ENCODE data around the gene ASZ1.

Gene ASZ1

DNA sequence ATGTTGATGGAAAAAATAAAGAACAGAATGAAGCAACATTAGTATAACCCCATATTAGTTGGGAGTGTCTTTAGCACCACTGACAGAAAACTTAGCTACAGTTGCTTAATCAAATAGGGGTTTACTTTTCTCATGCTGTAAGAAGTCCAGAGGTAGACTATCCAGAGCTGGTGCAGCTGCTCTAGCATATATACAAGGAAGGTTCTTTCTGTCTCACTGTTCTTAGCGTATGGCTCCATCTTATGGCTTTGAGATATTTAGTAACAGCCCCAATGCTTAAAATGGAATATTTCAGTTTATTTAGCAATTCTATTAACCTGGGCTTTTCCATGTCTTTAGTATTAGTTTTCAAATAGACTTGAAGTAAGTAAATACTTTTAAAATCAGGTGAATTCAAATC is 89.3 kb downstream of the ASZ1 start (continued):
- TF ChIP-seq, protein P1, sequence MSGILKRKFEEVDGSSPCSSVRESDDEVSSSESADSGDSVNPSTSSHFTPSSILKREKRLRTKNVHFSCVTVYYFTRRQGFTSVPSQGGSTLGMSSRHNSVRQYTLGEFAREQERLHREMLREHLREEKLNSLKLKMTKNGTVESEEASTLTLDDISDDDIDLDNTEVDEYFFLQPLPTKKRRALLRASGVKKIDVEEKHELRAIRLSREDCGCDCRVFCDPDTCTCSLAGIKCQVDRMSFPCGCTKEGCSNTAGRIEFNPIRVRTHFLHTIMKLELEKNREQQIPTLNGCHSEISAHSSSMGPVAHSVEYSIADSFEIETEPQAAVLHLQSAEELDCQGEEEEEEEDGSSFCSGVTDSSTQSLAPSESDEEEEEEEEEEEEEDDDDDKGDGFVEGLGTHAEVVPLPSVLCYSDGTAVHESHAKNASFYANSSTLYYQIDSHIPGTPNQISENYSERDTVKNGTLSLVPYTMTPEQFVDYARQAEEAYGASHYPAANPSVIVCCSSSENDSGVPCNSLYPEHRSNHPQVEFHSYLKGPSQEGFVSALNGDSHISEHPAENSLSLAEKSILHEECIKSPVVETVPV (CRISPR knock-in tag; IDR thresholded peaks at IDR 0.05), result no peak
- TF ChIP-seq ARNTL (CRISPR knock-in tag; IDR thresholded peaks at IDR 0.05; ENCODE audit: borderline replicate concordance, low read depth) (no peak), SNAI2 (CRISPR knock-in tag; IDR thresholded peaks at IDR 0.05) (no peak), ESRRG (CRISPR knock-in tag; IDR thresholded peaks at IDR 0.05) (no peak), ZNF70 (CRISPR knock-in tag; IDR thresholded peaks at IDR 0.05) (no peak)
- TF ChIP-seq, protein P2, sequence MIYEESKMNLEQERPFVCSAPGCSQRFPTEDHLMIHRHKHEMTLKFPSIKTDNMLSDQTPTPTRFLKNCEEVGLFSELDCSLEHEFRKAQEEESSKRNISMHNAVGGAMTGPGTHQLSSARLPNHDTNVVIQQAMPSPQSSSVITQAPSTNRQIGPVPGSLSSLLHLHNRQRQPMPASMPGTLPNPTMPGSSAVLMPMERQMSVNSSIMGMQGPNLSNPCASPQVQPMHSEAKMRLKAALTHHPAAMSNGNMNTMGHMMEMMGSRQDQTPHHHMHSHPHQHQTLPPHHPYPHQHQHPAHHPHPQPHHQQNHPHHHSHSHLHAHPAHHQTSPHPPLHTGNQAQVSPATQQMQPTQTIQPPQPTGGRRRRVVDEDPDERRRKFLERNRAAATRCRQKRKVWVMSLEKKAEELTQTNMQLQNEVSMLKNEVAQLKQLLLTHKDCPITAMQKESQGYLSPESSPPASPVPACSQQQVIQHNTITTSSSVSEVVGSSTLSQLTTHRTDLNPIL (CRISPR knock-in tag; IDR thresholded peaks at IDR 0.05; ENCODE audit: low read depth), result no peak

DNA sequence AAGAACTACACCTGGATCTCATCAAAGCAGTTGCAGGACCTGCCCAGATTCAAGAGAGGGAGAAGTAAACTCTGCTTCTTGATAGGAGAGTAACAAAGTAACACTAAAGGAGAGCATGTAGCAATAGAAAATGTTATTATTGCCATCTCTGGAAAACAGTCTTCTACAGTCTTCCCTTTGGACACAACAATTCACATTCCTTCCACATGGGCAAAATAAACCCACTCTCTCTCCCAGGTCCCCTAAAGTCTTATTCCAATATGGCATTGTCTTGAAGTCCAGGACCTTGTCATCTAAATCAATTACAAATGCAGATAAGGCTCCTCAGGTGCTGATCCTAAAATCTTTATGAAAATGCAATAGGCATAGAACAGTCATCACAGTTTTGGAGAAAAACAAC is 94.1 kb downstream of the ASZ1 start:
- no peak for TF ChIP-seq ZC3H10 (CRISPR knock-in tag; IDR thresholded peaks at IDR 0.05)
- TF ChIP-seq, protein P2 (CRISPR knock-in tag; IDR thresholded peaks at IDR 0.05; ENCODE audit: low read depth), result no peak
- no peak for ATAC-seq

DNA sequence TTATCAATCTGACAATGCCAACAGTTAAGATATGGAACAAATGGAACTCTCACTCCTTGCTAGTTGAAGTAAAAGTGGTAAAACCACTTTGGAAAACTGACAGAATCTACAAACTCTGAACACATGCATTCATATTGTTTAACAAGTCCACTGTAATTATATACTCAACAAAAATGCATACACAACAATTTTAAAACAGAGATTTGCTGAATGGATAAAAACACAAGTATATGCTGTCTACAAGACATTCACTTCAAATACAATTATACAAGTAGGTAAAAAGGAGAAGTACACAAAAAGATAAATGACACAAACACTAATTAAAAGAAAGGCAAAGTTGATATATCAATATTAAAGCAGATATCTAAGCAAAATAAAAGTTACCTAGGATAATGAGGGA is 95.3 kb downstream of the ASZ1 start:
- no peak for ATAC-seq
- TF ChIP-seq TCF4 (CRISPR knock-in tag; IDR thresholded peaks at IDR 0.05; ENCODE audit: borderline replicate concordance) (no peak), TOX (CRISPR knock-in tag; IDR thresholded peaks at IDR 0.05; ENCODE audit: borderline replicate concordance) (no peak), ZNF8 (CRISPR knock-in tag; IDR thresholded peaks at IDR 0.05) (no peak), RARB (CRISPR knock-in tag; IDR thresholded peaks at IDR 0.05) (no peak), ARNTL (CRISPR knock-in tag; IDR thresholded peaks at IDR 0.05; ENCODE audit: borderline replicate concordance, low read depth) (no peak), SNAI2 (CRISPR knock-in tag; IDR thresholded peaks at IDR 0.05) (no peak), PPARA (CRISPR knock-in tag; IDR thresholded peaks at IDR 0.05; ENCODE audit: borderline replicate concordance) (no peak), ZNF70 (CRISPR knock-in tag; IDR thresholded peaks at IDR 0.05) (no peak), BACH2 (CRISPR knock-in tag; IDR thresholded peaks at IDR 0.05; ENCODE audit: borderline replicate concordance) (no peak), ZFP3 (CRISPR knock-in tag; IDR thresholded peaks at IDR 0.05) (no peak), OSR1 (CRISPR knock-in tag; IDR thresholded peaks at IDR 0.05) (no peak), ZNF565 (CRISPR knock-in tag; conservative IDR thresholded peaks at IDR 0.05; ENCODE audit: low read depth) (no peak)
- TF ChIP-seq, protein P3, sequence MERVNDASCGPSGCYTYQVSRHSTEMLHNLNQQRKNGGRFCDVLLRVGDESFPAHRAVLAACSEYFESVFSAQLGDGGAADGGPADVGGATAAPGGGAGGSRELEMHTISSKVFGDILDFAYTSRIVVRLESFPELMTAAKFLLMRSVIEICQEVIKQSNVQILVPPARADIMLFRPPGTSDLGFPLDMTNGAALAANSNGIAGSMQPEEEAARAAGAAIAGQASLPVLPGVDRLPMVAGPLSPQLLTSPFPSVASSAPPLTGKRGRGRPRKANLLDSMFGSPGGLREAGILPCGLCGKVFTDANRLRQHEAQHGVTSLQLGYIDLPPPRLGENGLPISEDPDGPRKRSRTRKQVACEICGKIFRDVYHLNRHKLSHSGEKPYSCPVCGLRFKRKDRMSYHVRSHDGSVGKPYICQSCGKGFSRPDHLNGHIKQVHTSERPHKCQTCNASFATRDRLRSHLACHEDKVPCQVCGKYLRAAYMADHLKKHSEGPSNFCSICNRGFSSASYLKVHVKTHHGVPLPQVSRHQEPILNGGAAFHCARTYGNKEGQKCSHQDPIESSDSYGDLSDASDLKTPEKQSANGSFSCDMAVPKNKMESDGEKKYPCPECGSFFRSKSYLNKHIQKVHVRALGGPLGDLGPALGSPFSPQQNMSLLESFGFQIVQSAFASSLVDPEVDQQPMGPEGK (CRISPR knock-in tag; IDR thresholded peaks at IDR 0.05; ENCODE audit: borderline replicate concordance), result no peak
- TF ChIP-seq, protein P4, sequence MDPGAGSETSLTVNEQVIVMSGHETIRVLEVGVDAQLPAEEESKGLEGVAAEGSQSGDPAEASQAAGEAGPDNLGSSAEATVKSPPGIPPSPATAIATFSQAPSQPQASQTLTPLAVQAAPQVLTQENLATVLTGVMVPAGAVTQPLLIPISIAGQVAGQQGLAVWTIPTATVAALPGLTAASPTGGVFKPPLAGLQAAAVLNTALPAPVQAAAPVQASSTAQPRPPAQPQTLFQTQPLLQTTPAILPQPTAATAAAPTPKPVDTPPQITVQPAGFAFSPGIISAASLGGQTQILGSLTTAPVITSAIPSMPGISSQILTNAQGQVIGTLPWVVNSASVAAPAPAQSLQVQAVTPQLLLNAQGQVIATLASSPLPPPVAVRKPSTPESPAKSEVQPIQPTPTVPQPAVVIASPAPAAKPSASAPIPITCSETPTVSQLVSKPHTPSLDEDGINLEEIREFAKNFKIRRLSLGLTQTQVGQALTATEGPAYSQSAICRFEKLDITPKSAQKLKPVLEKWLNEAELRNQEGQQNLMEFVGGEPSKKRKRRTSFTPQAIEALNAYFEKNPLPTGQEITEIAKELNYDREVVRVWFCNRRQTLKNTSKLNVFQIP (CRISPR knock-in tag; IDR thresholded peaks at IDR 0.05; ENCODE audit: borderline replicate concordance, low read depth), result no peak
- TF ChIP-seq, protein P2 (CRISPR knock-in tag; IDR thresholded peaks at IDR 0.05; ENCODE audit: low read depth), result no peak
- TF ChIP-seq, protein P5, sequence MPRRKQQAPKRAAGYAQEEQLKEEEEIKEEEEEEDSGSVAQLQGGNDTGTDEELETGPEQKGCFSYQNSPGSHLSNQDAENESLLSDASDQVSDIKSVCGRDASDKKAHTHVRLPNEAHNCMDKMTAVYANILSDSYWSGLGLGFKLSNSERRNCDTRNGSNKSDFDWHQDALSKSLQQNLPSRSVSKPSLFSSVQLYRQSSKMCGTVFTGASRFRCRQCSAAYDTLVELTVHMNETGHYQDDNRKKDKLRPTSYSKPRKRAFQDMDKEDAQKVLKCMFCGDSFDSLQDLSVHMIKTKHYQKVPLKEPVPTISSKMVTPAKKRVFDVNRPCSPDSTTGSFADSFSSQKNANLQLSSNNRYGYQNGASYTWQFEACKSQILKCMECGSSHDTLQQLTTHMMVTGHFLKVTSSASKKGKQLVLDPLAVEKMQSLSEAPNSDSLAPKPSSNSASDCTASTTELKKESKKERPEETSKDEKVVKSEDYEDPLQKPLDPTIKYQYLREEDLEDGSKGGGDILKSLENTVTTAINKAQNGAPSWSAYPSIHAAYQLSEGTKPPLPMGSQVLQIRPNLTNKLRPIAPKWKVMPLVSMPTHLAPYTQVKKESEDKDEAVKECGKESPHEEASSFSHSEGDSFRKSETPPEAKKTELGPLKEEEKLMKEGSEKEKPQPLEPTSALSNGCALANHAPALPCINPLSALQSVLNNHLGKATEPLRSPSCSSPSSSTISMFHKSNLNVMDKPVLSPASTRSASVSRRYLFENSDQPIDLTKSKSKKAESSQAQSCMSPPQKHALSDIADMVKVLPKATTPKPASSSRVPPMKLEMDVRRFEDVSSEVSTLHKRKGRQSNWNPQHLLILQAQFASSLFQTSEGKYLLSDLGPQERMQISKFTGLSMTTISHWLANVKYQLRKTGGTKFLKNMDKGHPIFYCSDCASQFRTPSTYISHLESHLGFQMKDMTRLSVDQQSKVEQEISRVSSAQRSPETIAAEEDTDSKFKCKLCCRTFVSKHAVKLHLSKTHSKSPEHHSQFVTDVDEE (CRISPR knock-in tag; IDR thresholded peaks at IDR 0.05), result no peak

Measured in SK-N-SH treated with all-trans-retinoic acid at 6 μM for 48 hours (cell line).